HepG2 (cell line): ENCODE results near the gene VAC14. TPM values are rescaled to one million over a fixed set of nuclear protein-coding genes. Genes with fewer than 3 reads are reported as not detected.
A peak's percentile ranks its signal among the peaks of the same experiment; 100 is the strongest.

Experiments
- BRD4 ChIP-seq: sonication (generic); formaldehyde crosslinking; IDR thresholded peaks from 2 replicates; pipeline ENCODE4 v1.4.0; 2020; ENCODE audit warnings: missing genetic modification reagents
- KAT7 ChIP-seq: IDR thresholded peaks from 2 replicates; pipeline ENCODE4 v1.6.1; 2018; ENCODE audit warnings: borderline replicate concordance, missing compliant biosample characterization
- LCORL ChIP-seq, 2 experiments: fragments of 450-650 bp in 1 of 2; sonication (generic) in 1 of 2; formaldehyde crosslinking in 1 of 2; IDR thresholded peaks; 2 replicates each; pipeline versions ENCODE4 v1.5.0 to v1.6.1; 2017 to 2020; ENCODE audit warnings: antibody characterized with exemption in 1 of 2, missing genetic modification reagents in 1 of 2
- NCOA1 ChIP-seq: sonication (generic); formaldehyde crosslinking; IDR thresholded peaks from 2 replicates; pipeline ENCODE4 v1.9.0; 2021; ENCODE audit warnings: missing genetic modification reagents
- NFKB2 ChIP-seq: sonication (generic); formaldehyde crosslinking; IDR thresholded peaks from 2 replicates; pipeline ENCODE4 v1.4.0; 2020; ENCODE audit warnings: missing genetic modification reagents, borderline replicate concordance
- SCMH1 ChIP-seq: sonication (generic); formaldehyde crosslinking; IDR thresholded peaks from 2 replicates; pipeline ENCODE4 v1.9.0; 2021; ENCODE audit warnings: missing genetic modification reagents, mild to moderate bottlenecking, borderline replicate concordance
- XBP1 ChIP-seq: sonication (generic); formaldehyde crosslinking; IDR thresholded peaks from 2 replicates; pipeline ENCODE4 v1.5.0; 2020; ENCODE audit warnings: missing genetic modification reagents
- ZBTB20 ChIP-seq: sonication (generic); formaldehyde crosslinking; IDR thresholded peaks from 2 replicates; pipeline ENCODE4 v1.8.1; 2023; ENCODE audit warnings: missing genetic modification reagents, low read depth, mild to moderate bottlenecking, borderline replicate concordance
- ZNF160 ChIP-seq: sonication (generic); formaldehyde crosslinking; IDR thresholded peaks from 2 replicates; pipeline ENCODE4 v1.8.0; 2022; ENCODE audit warnings: mild to moderate bottlenecking, inconsistent platforms, missing genetic modification reagents
- ZNF552 ChIP-seq: sonication (generic); formaldehyde crosslinking; IDR thresholded peaks from 2 replicates; pipeline ENCODE4 v1.9.0; 2022; ENCODE audit warnings: missing genetic modification reagents, mild to moderate bottlenecking, borderline replicate concordance
- ZNF572 ChIP-seq: sonication (generic); formaldehyde crosslinking; IDR thresholded peaks from 2 replicates; pipeline ENCODE4 v1.5.1; 2020; ENCODE audit warnings: mild to moderate bottlenecking, missing genetic modification reagents
- ZNF605 ChIP-seq: sonication (generic); formaldehyde crosslinking; IDR thresholded peaks from 2 replicates; pipeline ENCODE4 v1.8.0; 2022; ENCODE audit warnings: mild to moderate bottlenecking, missing genetic modification reagents
- polyA plus RNA-seq, 8 experiments: library from polyadenylated mRNA; depleted of rRNA in 3 of 8; stranded (reverse) in 7 of 8; unstranded in 1 of 8; fragments of >200 nt; fragmentation: Illumina TruSeq in 4 of 8; extraction: Trizol in 4 of 8; gene quantifications; 2 replicates each; pipeline versions ENCODE4 v1.2.1 to v1.2.3, GENCODE V29; 2011 to 2016; ENCODE audit warnings: low read depth in 4 of 8, missing spikeins in 1 of 8, mixed read lengths in 1 of 8; ENCODE audit not compliant: insufficient read depth in 1 of 8
- total RNA-seq, 5 experiments: library from RNA; depleted of rRNA; stranded (reverse); fragments of >200 nt; fragmentation: Illumina TruSeq; extraction: Trizol; gene quantifications; 2 replicates each; pipeline ENCODE4 v1.2.3, GENCODE V29; 2016; ENCODE audit warnings: low read depth in 1 of 5
- TF ChIP-seq, protein P1 (sequence below): sonication (generic); formaldehyde crosslinking; IDR thresholded peaks from 2 replicates; pipeline ENCODE4 v1.8.0; 2022; ENCODE audit warnings: mild to moderate bottlenecking, missing genetic modification reagents, borderline replicate concordance
- TF ChIP-seq, protein P2 (sequence below): sonication (generic); IDR thresholded peaks from 2 replicates; pipeline ENCODE4 v1.6.1; 2016; ENCODE audit warnings: low read depth, borderline replicate concordance
- TF ChIP-seq, protein P3 (sequence below): sonication (generic); formaldehyde crosslinking; IDR thresholded peaks from 2 replicates; pipeline ENCODE4 v1.5.1; 2020; ENCODE audit warnings: mild to moderate bottlenecking, moderate library complexity, missing genetic modification reagents
- TF ChIP-seq, protein P4 (sequence below): sonication (generic); formaldehyde crosslinking; IDR thresholded peaks from 2 replicates; pipeline ENCODE4 v1.5.0; 2020; ENCODE audit warnings: missing genetic modification reagents, mild to moderate bottlenecking, borderline replicate concordance
- TF ChIP-seq, protein P5 (sequence below): sonication (generic); formaldehyde crosslinking; IDR thresholded peaks from 2 replicates; pipeline ENCODE4 v1.8.0; 2023; ENCODE audit warnings: mild to moderate bottlenecking, missing genetic modification reagents

Gene VAC14
- total and polyA plus RNA-seq, 2 of the 13 experiments (the other 11 are each of a cell fraction or from before 2014, with no cell fraction given), result 23.5 to 24.6 TPM

DNA sequence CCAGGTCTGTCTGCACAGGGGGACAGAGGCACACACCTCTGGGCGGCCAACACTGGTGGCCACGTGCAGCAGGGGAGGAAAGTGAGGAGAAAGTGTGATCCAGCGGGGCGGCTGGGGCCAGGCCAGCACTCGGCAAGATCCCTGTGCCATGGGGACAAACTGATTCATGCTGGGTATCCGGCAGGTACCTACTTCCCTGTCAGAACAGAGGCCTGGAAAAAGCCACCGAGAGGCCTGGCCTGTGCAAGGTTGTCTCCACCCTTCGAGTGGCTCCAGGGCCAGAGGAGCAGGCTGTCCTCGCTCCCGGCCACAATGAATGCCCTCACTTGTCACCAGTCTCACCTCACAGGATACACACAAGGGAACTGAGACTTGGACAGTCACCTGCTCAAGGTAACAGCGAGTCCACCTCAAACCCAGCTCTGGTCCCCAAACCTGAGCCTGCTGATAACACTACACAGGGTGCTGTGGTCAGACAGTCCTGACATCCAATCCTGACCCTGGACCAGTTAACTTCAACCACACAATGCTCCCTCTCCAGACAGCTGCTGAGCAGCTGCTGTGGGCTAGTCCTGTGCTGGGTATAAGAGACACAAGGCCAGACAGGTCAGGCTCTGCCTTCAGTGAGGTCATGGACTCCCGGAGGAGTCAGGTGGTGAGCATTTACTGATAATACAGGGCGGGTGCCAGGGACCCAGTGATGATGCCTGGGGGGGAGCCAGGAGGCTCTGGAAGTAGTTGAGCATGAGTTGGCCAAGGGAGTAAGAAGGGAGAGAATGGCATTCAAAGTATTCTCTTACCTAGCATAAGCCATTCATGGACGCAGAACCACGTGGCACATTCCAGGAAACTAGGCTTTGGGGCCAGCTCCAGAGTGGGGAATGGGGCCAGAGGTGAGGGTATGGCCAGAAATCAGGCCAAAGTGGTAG is 53.0 kb downstream of the VAC14 start (continued):
- TF ChIP-seq ZNF605 (CRISPR knock-in tag) (peak; percentile 44; the same call in 1 of the 2 replicates), XBP1 (CRISPR knock-in tag) (no peak), ZNF160 (0 out of 2 replicates have a peak, but pooled peaks have one; percentile 44), ZNF552 (CRISPR knock-in tag) (no peak), ZBTB20 (CRISPR knock-in tag) (0 out of 2 replicates have a peak, but pooled peaks have one; percentile 21), KAT7 (CRISPR knock-in tag) (0 out of 2 replicates have a peak, but pooled peaks have one; percentile 15), LCORL (IDR thresholded peaks at IDR 0.05) (no peak), LCORL (CRISPR knock-in tag; IDR thresholded peaks at IDR 0.05) (0 out of 2 replicates have a peak, but pooled peaks have one; percentile 65), SCMH1 (CRISPR knock-in tag) (no peak), NFKB2 (CRISPR knock-in tag) (peak; percentile 71; the same call in 1 of the 2 replicates), BRD4 (CRISPR knock-in tag) (peak; percentile 88; the same call in 1 of the 2 replicates), NCOA1 (no peak), ZNF572 (peak; percentile 53; the same call in 1 of the 2 replicates)
- TF ChIP-seq, protein P1, sequence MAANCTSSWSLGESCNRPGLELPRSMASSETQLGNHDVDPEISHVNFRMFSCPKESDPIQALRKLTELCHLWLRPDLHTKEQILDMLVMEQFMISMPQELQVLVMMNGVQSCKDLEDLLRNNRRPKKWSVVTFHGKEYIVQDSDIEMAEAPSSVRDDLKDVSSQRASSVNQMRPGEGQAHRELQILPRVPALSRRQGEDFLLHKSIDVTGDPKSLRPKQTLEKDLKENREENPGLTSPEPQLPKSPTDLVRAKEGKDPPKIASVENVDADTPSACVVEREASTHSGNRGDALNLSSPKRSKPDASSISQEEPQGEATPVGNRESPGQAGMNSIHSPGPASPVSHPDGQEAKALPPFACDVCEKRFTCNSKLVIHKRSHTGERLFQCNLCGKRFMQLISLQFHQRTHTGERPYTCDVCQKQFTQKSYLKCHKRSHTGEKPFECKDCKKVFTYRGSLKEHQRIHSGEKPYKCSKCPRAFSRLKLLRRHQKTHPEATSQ, result no peak
- TF ChIP-seq, protein P2, sequence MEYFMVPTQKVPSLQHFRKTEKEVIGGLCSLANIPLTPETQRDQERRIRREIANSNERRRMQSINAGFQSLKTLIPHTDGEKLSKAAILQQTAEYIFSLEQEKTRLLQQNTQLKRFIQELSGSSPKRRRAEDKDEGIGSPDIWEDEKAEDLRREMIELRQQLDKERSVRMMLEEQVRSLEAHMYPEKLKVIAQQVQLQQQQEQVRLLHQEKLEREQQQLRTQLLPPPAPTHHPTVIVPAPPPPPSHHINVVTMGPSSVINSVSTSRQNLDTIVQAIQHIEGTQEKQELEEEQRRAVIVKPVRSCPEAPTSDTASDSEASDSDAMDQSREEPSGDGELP, result peak; percentile 39; the same call in 1 of the 2 replicates
- TF ChIP-seq, protein P3, sequence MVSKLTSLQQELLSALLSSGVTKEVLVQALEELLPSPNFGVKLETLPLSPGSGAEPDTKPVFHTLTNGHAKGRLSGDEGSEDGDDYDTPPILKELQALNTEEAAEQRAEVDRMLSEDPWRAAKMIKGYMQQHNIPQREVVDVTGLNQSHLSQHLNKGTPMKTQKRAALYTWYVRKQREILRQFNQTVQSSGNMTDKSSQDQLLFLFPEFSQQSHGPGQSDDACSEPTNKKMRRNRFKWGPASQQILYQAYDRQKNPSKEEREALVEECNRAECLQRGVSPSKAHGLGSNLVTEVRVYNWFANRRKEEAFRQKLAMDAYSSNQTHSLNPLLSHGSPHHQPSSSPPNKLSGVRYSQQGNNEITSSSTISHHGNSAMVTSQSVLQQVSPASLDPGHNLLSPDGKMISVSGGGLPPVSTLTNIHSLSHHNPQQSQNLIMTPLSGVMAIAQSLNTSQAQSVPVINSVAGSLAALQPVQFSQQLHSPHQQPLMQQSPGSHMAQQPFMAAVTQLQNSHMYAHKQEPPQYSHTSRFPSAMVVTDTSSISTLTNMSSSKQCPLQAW (CRISPR knock-in tag), result 0 out of 2 replicates have a peak, but pooled peaks have one; percentile 58
- TF ChIP-seq, protein P4, sequence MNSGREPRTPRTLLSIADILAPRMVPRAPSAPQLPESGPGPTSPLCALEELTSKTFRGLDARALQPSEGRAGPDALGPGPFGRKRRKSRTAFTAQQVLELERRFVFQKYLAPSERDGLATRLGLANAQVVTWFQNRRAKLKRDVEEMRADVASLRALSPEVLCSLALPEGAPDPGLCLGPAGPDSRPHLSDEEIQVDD (CRISPR knock-in tag), result peak; percentile 72; the same call in 1 of the 2 replicates
- TF ChIP-seq, protein P5, sequence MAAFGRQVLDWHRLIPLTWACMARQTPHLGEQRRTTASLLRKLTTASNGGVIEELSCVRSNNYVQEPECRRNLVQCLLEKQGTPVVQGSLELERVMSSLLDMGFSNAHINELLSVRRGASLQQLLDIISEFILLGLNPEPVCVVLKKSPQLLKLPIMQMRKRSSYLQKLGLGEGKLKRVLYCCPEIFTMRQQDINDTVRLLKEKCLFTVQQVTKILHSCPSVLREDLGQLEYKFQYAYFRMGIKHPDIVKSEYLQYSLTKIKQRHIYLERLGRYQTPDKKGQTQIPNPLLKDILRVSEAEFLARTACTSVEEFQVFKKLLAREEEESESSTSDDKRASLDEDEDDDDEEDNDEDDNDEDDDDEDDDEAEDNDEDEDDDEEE (CRISPR knock-in tag), result 0 out of 2 replicates have a peak, but pooled peaks have one; percentile 43
